ENCODE results near the gene ABCC6. TPM values are rescaled to one million over a fixed set of nuclear protein-coding genes. Genes with fewer than 3 reads are reported as not detected.

Gene ABCC6
- polyA plus RNA-seq, 1 of the 3 experiments (the other 2 are of a cell fraction), result 0.71 TPM

- POLR2A ChIA-PET, result no interaction called here
- H3K9ac ChIP-seq, result no peak overlapping the region
- no peaks in the 10 kb centered on the region for H3K9me2 ChIP-seq
- no peaks in the 10 kb centered on the region for H4K20me1 ChIP-seq (ENCODE audit: insufficient read depth)
- peaks cover 24 to 58% of the 10 kb centered on the region in 2 experiments for H3K36me3 ChIP-seq (replicated peaks in 1 of 2; ENCODE audit: control insufficient read depth in 1 of 2, insufficient read depth in 2 of 2, low read length in 1 of 2)
- H3F3A ChIP-seq (replicated peaks; ENCODE audit: insufficient read depth), result peaks cover 6% of the 10 kb centered on the region
- H3K4me2 ChIP-seq, result no peak overlapping the region
- H3K79me2 ChIP-seq (ENCODE audit: insufficient read depth), result no peaks in the 10 kb centered on the region
- DNase-seq, result no peak
- TF ChIP-seq IRF3 (IDR thresholded peaks at IDR 0.05; ENCODE audit: low read depth, low read length) (no peak), NFIC (IDR thresholded peaks at IDR 0.05; ENCODE audit: borderline replicate concordance) (no peak), GATA2 (CRISPR knock-in tag; IDR thresholded peaks at IDR 0.05) (no peak), TEAD4 (IDR thresholded peaks at IDR 0.05; ENCODE audit: borderline replicate concordance, insufficient read depth) (no peak), FOXM1 (IDR thresholded peaks at IDR 0.05; ENCODE audit: low read depth) (no peak), MEF2A (IDR thresholded peaks at IDR 0.05; ENCODE audit: borderline replicate concordance, low read depth) (no peak)
- TF ChIP-seq, protein P1, sequence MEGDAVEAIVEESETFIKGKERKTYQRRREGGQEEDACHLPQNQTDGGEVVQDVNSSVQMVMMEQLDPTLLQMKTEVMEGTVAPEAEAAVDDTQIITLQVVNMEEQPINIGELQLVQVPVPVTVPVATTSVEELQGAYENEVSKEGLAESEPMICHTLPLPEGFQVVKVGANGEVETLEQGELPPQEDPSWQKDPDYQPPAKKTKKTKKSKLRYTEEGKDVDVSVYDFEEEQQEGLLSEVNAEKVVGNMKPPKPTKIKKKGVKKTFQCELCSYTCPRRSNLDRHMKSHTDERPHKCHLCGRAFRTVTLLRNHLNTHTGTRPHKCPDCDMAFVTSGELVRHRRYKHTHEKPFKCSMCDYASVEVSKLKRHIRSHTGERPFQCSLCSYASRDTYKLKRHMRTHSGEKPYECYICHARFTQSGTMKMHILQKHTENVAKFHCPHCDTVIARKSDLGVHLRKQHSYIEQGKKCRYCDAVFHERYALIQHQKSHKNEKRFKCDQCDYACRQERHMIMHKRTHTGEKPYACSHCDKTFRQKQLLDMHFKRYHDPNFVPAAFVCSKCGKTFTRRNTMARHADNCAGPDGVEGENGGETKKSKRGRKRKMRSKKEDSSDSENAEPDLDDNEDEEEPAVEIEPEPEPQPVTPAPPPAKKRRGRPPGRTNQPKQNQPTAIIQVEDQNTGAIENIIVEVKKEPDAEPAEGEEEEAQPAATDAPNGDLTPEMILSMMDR (IDR thresholded peaks at IDR 0.05), result no peak
- TF ChIP-seq, protein P2, sequence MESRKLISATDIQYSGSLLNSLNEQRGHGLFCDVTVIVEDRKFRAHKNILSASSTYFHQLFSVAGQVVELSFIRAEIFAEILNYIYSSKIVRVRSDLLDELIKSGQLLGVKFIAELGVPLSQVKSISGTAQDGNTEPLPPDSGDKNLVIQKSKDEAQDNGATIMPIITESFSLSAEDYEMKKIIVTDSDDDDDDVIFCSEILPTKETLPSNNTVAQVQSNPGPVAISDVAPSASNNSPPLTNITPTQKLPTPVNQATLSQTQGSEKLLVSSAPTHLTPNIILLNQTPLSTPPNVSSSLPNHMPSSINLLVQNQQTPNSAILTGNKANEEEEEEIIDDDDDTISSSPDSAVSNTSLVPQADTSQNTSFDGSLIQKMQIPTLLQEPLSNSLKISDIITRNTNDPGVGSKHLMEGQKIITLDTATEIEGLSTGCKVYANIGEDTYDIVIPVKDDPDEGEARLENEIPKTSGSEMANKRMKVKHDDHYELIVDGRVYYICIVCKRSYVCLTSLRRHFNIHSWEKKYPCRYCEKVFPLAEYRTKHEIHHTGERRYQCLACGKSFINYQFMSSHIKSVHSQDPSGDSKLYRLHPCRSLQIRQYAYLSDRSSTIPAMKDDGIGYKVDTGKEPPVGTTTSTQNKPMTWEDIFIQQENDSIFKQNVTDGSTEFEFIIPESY (IDR thresholded peaks at IDR 0.05; ENCODE audit: borderline replicate concordance, low read depth), result no peak
- TF ChIP-seq, protein P3, sequence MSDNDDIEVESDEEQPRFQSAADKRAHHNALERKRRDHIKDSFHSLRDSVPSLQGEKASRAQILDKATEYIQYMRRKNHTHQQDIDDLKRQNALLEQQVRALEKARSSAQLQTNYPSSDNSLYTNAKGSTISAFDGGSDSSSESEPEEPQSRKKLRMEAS (IDR thresholded peaks at IDR 0.05; ENCODE audit: low read depth), result no peak
- no peak overlapping the region for H3K27ac ChIP-seq (ENCODE audit: low read depth in 2 of 2, low read length in 1 of 2)
- H2AFZ ChIP-seq (ENCODE audit: low read depth), result no peak overlapping the region
- H3K4me1 ChIP-seq (ENCODE audit: control insufficient read depth in 1 of 2, insufficient read depth in 2 of 2, low read depth in 1 of 2, low read length in 1 of 2), result peaks cover 0 to 6% of the 10 kb centered on the region in 2 experiments; a peak in 1 of 4 replicates
- H3K9me3 ChIP-seq, result no peaks in the 10 kb centered on the region
- H3K4me3 ChIP-seq (ENCODE audit: low read depth in 2 of 2, low read length in 1 of 2), result no peak overlapping the region
- WGBS (ENCODE audit: low lambda C conversion rate), result 93% methylated on average over 6 of the region's 6 CpGs
- H3K27me3 ChIP-seq (ENCODE audit: insufficient read depth), result no peaks in the 10 kb centered on the region
- CTCF ChIA-PET, result interaction anchor here (0.5 to 4.3 kb wide), 6 partner anchors 11 to 724 kb away, joined by 3 to 19 read pairs (median 4); no protein-coding TSS in a partner anchor
Measured at GRCh38 chr16:16121185-16121727, 102.0 kb downstream of the ABCC6 start.

Measured in SK-N-SH (cell line).